Lower leg skin (tissue), 3 donors: ENCODE results near the gene PRND.
A peak's percentile ranks its signal among the peaks of the same experiment; 100 is the strongest.

Experiments
- POLR2A ChIP-seq, 2 donors: fragments of 450-650 bp; IDR thresholded peaks; one replicate each; pipeline ENCODE4 v1.6.1; 2016 to 2017; ENCODE audit warnings: antibody characterized with exemption in 2 of 2, mild to moderate bottlenecking in 1 of 2, moderate library complexity in 1 of 2
- TF ChIP-seq, protein P1 (sequence below), 3 donors: fragments of 450-650 bp; IDR thresholded peaks; one replicate each; pipeline ENCODE4 v1.5.1; 2016; ENCODE audit warnings: antibody characterized with exemption in 3 of 3, mild to moderate bottlenecking in 3 of 3, moderate library complexity in 2 of 3

DNA sequence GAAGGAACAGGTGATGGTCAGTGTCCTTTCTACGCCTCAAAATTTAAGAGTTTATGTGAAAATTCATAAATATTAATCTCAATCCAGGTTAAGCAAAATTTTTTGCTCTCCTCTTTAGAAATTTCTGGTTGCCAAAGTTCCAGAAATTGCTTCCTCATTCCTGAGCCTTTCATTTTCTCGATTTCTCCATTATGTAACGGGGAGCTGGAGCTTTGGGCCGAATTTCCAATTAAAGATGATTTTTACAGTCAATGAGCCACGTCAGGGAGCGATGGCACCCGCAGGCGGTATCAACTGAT lies 35.8 kb upstream of the PRND start:
- TF ChIP-seq, protein P1, sequence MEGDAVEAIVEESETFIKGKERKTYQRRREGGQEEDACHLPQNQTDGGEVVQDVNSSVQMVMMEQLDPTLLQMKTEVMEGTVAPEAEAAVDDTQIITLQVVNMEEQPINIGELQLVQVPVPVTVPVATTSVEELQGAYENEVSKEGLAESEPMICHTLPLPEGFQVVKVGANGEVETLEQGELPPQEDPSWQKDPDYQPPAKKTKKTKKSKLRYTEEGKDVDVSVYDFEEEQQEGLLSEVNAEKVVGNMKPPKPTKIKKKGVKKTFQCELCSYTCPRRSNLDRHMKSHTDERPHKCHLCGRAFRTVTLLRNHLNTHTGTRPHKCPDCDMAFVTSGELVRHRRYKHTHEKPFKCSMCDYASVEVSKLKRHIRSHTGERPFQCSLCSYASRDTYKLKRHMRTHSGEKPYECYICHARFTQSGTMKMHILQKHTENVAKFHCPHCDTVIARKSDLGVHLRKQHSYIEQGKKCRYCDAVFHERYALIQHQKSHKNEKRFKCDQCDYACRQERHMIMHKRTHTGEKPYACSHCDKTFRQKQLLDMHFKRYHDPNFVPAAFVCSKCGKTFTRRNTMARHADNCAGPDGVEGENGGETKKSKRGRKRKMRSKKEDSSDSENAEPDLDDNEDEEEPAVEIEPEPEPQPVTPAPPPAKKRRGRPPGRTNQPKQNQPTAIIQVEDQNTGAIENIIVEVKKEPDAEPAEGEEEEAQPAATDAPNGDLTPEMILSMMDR (IDR thresholded peaks at IDR 0.05), result peak in 1 of 3 donors; percentile 48
- no peak for TF ChIP-seq POLR2A (IDR thresholded peaks at IDR 0.05)
